DOHH2 (cell line): ENCODE data around the gene PEX14.

ENCODE experiments used
- EZH2phosphoT487 ChIP-seq: fragments of 200-600 bp; sonication (generic); IDR thresholded peaks from 2 replicates; pipeline ENCODE4 v1.6.1; 2017; ENCODE audit warnings: borderline replicate concordance, mild to moderate bottlenecking, antibody characterized with exemption, low read length, moderate library complexity, mixed read lengths
- TF ChIP-seq, protein P1 (sequence below): fragments of 200-600 bp; sonication (generic); IDR thresholded peaks from one replicate; pipeline ENCODE4 v1.5.1; 2014; ENCODE audit warnings: antibody characterized with exemption, mild to moderate bottlenecking, low read depth, low read length; ENCODE audit not compliant: poor library complexity, severe bottlenecking

DNA sequence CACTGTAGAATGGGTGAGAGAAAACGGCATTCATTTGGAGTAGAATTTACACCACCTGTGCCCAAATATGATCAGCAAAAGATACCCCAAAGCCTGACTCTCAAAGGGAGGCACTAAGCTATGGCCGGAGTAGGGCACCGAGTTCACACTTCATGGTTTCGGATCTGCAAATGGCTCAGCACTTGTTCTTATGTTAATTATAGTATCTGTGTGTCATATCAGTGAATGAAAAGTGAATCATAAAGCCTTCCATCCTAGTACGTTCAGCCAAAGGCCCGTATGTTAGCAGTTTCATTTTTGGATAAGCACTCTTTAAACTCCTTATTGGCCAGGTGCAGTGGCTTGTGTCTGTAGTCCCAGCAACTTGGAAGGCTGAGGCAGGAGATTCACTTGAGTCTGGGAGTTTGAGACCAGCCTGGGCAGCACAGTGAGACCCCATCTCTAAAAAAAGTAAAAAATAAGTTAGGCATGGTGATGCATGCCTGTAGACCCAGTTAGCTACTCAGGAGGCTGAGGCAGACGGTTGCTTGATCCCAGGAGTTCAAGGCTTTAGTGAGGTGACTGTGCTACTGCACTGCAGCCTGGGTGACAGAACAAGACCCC, 29.9 kb upstream of the PEX14 start:
- TF ChIP-seq, protein P1, sequence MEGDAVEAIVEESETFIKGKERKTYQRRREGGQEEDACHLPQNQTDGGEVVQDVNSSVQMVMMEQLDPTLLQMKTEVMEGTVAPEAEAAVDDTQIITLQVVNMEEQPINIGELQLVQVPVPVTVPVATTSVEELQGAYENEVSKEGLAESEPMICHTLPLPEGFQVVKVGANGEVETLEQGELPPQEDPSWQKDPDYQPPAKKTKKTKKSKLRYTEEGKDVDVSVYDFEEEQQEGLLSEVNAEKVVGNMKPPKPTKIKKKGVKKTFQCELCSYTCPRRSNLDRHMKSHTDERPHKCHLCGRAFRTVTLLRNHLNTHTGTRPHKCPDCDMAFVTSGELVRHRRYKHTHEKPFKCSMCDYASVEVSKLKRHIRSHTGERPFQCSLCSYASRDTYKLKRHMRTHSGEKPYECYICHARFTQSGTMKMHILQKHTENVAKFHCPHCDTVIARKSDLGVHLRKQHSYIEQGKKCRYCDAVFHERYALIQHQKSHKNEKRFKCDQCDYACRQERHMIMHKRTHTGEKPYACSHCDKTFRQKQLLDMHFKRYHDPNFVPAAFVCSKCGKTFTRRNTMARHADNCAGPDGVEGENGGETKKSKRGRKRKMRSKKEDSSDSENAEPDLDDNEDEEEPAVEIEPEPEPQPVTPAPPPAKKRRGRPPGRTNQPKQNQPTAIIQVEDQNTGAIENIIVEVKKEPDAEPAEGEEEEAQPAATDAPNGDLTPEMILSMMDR = no peak
- no peak for TF ChIP-seq EZH2phosphoT487
